ENCODE data around the gene ADRB2.

GRCh38 chr5:148796936-148797335, 29.5 kb upstream of the ADRB2 start:
- TF ChIP-seq CTCF (IDR thresholded peaks at IDR 0.05), result no peak
- no peak for TF ChIP-seq POLR2A (IDR thresholded peaks at IDR 0.05)

Measured in right lobe of liver (tissue), 4 donors.